T-helper 9 cell (primary cell): Measurements from ENCODE around the gene SPTAN1.
"Not testable (repeated sequence)": the region's sequence is repeated elsewhere in the genome, so short reads cannot be mapped to it uniquely, and the experiment has no call there.

Source experiments
- DNase-seq: peaks from one replicate; pipeline ENCODE4 v3.0.0-alpha.2; 2020

Gene SPTAN1

GRCh38 chr9:128553728-128554127 lies 1.3 kb downstream of the SPTAN1 start:
- DNase-seq: no peak

- no peak for DNase-seq
Measured at GRCh38 chr9:128554155-128554862, 1.9 kb downstream of the SPTAN1 start.

- no peak for DNase-seq
Measured at GRCh38 chr9:128555180-128555721, 2.9 kb downstream of the SPTAN1 start.

- no peak for DNase-seq
Measured at GRCh38 chr9:128556276-128556675, 3.9 kb downstream of the SPTAN1 start.

- no peak for DNase-seq
Measured at GRCh38 chr9:128556926-128557634, 4.7 kb downstream of the SPTAN1 start.

- DNase-seq: peak; percentile 16
Measured at GRCh38 chr9:128558431-128559310, 6.3 kb downstream of the SPTAN1 start.

GRCh38 chr9:128565578-128565977 lies 13.2 kb downstream of the SPTAN1 start:
- no peak for DNase-seq

GRCh38 chr9:128568470-128569078 lies 16.2 kb downstream of the SPTAN1 start:
- no peak for DNase-seq

- no peak for DNase-seq
Measured at GRCh38 chr9:128575469-128575868, 23.1 kb downstream of the SPTAN1 start.

GRCh38 chr9:128575916-128576315 lies 23.5 kb downstream of the SPTAN1 start:
- no peak for DNase-seq

- no peak for DNase-seq
Measured at GRCh38 chr9:128577206-128577605, 24.8 kb downstream of the SPTAN1 start.

- DNase-seq: no peak
Measured at GRCh38 chr9:128579194-128579593, 26.8 kb downstream of the SPTAN1 start.

- DNase-seq: no peak
Measured at GRCh38 chr9:128580731-128581130, 28.3 kb downstream of the SPTAN1 start.

- not testable (repeated sequence) for DNase-seq
Measured at GRCh38 chr9:128585155-128585554, 32.8 kb downstream of the SPTAN1 start.

- DNase-seq: not testable (repeated sequence)
Measured at GRCh38 chr9:128586934-128587333, 34.5 kb downstream of the SPTAN1 start.

GRCh38 chr9:128587453-128587852 lies 35.1 kb downstream of the SPTAN1 start:
- no peak for DNase-seq

GRCh38 chr9:128588581-128589233 lies 36.3 kb downstream of the SPTAN1 start:
- DNase-seq: no peak

- DNase-seq: no peak
Measured at GRCh38 chr9:128593039-128593438, 40.7 kb downstream of the SPTAN1 start.

GRCh38 chr9:128593856-128594255 lies 41.5 kb downstream of the SPTAN1 start:
- DNase-seq: no peak

GRCh38 chr9:128595471-128595870 lies 43.1 kb downstream of the SPTAN1 start:
- DNase-seq: no peak

- no peak for DNase-seq
Measured at GRCh38 chr9:128600099-128600498, 47.7 kb downstream of the SPTAN1 start.

- no peak for DNase-seq
Measured at GRCh38 chr9:128603697-128604096, 51.3 kb downstream of the SPTAN1 start.
